Prostate gland (tissue), 2 donors: ENCODE results near the gene RFX7.

Experiments
- CTCF ChIP-seq, 4 experiments: fragments of 200-600 bp in 2 of 4; fragments of 450-650 bp in 2 of 4; sonication (generic) in 2 of 4; IDR thresholded peaks; 1 replicate in 3 of 4; 2 replicates in 1 of 4; pipeline ENCODE4 v1.5.1; 2016 to 2019; ENCODE audit warnings: antibody characterized with exemption in 4 of 4, mild to moderate bottlenecking in 2 of 4, moderate library complexity in 2 of 4
- POLR2A ChIP-seq: fragments of 450-650 bp; IDR thresholded peaks from one replicate; pipeline ENCODE4 v1.6.1; 2016; ENCODE audit warnings: antibody characterized with exemption, mild to moderate bottlenecking

GRCh38 chr15:56254265-56254664 lies 10.6 kb upstream of the RFX7 start:
- TF ChIP-seq CTCF (IDR thresholded peaks at IDR 0.05) (no peak), POLR2A (no peak)
